GM19043 (cell line): ENCODE measurements around the gene RPN1.

Source experiments
- ATAC-seq: cut with Tn5 transposase; IDR thresholded peaks from one replicate; pipeline ENCODE4 v1.9.1; 2021; ENCODE audit warnings: low read depth; ENCODE audit not compliant: unreplicated experiment

Gene RPN1

DNA sequence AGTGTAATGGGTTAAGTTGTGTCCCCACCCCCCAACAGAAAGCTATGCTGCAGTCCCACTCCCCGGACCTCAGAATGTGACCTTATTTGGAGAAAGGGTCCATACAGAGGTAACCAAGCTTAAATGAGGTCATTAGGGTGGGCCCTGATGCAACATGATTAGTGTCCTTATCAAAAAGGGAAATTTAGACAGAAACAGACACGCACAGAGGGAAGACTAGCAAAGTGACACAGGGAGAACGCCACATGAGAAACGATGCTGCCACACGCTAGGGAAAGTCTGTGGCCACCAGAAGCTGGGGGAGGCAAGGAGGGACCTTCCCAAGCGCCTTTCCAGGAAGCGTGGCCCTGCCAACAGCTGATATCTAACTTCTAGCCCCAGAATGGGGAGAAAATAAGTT is 65.4 kb downstream of the RPN1 start:
- no peak for ATAC-seq

DNA sequence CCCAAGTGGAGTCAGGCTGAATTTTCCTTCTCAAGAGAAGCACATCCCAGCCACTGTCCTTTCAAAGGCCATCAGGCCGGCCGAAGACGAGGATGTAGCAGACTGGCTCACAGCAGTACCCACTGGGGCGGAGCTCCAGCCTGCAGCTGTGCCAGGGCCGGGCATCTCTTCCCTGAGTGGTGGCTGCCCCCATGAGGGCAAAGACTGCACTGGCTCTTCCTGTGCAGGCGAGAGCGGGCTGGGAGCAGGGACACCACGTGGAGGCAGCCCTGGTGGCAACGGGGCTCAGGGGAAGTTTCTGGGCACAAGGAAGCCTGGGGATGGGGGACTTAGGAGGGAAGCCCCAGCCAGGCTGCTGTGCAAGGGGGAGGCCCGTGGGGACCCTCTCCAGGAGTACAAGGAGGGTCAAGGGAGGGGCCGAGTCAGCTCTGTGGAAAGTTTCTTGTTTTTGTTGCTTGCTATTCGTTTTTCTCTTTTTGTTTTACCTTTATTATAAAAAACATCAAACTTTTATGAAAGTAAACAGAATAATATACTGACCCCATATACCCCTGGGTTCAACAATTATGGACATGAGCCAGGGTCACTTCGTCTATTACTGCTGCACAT is 66.1 kb downstream of the RPN1 start:
- no peak for ATAC-seq

DNA sequence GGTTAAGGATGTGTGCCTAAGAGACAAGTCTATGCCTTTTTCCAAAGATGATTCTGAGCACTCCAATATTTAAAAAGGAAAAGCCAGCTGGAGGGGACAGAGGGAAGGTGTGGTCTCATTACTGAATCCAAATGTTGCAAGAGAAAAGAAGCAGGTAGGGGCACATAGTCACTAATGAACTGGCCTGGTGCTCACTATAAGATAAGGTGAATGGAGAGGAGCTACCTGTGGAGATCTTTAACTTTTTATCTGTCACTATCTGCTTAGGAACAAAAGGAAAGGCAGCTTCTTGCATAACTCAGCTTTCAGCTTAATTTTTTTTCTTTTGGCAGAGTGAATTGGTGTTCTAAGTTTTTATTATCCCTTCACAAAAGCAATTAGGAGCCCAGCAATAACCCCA is 69.1 kb downstream of the RPN1 start:
- ATAC-seq: no peak

DNA sequence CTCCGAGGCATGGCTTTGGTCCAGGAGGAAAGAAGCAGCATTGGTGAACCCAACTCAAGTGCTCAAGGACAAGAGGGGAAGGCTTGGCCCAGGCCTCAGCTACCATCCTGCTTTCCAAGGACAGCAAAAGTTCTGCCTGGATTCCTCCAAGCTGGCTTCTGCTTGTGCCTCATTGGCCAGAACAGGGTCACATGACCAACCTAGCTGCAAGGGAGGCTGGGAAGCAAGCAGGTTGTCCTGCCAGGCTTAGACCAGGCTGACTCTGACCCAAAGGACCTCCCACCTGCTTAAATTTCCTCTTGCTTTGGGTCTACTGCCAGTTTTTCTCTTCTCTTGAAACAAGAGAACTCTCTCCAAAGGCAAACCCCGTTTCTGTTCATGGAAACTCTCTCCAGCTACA is 70.7 kb downstream of the RPN1 start:
- ATAC-seq: no peak

DNA sequence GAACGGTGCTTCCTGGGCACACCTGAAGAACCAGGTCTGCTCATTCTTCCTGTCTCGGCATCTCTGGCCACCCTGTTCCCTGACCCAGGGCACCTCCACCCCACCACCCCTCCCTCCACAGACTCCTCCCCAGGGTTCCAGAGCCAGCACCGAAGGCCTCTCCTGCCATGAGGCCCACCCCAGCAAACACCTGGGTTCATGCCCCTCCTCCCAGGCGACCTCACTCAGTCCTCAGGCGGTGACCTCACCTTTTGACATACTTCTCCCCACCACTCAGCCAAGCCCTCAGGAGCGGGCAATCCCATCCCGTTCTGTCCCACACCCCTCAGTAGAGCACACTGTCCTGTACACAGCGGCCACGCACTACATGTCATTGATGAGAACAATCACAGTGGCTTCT is 72.3 kb downstream of the RPN1 start:
- ATAC-seq: no peak

DNA sequence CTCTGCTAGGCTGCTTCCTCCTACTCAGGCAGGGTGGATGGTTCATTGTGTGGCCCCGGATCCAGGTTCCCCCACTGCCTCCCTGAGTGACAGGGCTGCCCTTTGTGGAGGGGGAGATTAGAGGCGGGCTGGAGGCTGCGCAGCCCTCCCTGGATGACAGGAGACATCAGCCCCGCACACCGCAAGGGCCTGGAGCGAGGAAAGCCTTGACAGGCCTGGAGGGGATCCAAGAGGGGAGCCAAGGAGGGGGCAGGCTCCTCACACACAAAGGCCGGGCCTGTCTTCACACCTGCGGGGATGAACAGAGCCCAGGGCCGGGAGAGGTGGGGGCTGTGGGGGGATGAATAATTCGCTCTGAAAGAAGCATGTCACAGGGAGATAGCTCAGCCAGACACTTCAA is 72.9 kb downstream of the RPN1 start:
- no peak for ATAC-seq

DNA sequence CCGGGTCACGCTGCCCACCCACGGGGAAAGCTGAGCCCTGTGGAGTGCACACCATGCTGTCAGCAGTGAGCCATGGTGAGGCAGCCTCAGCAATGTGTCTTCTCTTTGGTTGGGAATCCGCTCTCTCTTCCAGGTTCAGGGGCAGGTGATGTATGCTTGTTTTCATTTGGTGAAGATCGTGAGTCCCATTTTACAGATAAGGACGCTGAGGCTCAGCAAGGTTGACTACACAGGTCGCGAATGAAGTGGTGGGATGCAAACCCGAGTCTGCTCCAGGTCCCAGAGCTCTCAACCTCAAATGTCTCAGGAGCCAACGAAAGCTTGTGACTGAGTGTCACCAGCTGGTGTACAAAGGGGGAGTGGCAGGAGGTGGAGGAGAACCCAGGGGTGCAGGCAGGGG is 74.3 kb downstream of the RPN1 start:
- no peak for ATAC-seq

DNA sequence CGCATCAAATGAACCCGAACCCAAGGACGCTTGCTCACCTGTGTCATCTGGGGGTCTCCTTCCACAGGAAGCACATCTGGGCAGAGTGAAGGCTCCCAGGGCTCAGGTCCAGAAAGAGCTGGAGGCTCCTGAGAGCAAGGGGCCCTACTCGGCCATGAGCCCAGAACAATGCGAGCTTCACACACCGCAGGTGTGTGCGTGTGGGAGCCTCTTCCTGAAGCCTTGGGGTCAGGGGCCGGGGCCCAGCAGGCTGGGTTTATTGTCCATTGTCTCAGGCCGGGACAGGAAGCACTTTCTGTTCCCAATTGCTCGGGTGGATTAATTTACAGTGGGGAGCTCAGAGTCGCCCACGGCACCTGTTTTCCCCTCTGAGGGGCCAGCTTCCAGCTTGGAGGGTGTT is 74.8 kb downstream of the RPN1 start:
- no peak for ATAC-seq

DNA sequence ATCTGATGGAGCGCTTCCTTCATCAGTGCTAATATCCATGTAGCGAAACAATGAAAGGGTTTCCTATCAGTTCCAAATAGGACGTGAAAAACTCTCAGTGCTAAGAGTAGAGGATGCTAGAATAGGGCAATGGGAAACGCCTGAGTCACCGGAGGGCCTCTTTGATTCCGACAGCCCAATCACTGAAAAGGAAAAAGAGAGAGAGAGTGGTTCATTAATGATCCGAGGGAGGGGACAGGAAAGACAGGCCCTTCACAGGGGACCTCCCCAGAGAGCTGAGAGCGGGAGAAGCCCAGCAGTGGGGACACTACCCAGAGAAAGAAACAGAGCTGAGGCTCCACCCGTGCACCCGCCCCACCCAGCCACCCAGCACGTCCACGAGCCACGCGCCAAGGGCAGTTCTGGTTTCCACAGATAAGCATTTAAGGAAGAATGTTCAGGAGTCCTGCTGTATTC is 76.9 kb downstream of the RPN1 start:
- no peak for ATAC-seq

DNA sequence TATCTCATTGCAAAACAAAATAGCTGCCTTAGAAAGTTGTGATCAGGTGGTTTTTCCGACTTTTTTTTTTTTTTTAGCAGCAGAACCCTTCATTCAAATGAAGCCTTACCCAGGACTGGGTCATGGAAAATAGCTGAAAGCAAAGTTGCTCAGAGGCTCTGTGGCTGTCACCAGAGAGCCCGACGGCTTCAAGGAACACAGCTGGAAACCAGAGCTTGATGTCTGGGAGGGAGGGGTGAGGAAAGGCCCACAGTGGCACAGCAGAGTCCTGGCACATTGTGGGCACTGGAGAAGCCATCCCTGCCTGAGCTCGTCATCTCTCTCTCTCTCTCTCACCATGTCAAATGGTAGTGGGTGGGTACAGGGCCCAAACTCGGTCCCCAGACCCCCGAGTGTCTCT is 77.5 kb downstream of the RPN1 start:
- no peak for ATAC-seq

DNA sequence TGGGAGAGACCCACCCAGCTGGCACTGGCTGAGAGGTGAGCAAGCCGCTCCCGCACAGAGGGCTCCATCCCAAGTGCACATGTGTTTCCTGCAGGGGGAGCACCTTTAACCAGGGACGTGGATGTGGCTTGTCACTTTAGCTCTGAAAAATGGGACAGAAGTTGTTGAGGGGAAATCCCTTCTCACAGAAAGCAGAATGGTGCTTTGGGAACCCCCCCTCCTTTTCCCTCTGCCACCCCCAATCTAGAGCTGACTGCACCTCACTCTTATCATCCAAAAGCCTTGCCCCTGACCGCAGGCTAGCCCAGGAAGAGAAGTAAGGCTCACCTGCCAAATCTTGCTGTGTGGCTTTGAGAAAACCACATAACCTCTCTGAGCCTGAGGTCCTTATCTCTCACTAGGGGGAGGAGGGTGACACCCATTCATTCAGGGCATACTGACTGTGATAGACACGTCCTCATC is 77.9 kb downstream of the RPN1 start:
- ATAC-seq: no peak

DNA sequence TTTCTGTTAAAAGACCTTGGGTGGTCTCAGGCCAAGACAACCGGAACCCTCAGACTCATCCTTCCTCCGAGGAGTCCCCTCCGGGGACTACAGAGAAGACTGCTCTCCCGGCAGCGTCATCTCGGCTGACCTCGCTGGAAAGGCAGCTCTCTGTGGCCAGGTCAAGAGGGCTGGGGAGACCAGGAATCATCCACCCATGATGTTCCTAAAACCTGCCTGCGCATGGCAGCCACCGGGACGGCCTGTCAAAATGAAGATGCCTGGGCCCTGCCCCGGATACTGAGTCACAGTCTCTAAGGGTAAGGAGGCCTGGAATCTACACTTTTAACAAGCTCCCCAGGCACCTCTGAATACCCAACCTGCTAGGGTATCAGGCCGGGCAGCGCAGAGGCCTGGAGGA is 78.6 kb downstream of the RPN1 start:
- no peak for ATAC-seq
